ENCODE results near the gene TPBGL.

GRCh38 chr11:75275581-75275980, 35.0 kb downstream of the TPBGL start:
- TF ChIP-seq CTCF (conservative IDR thresholded peaks at IDR 0.05; ENCODE audit: low read depth, low read length) (no peak), EZH2 (IDR thresholded peaks at IDR 0.05; ENCODE audit: borderline replicate concordance, low read depth, low read length, poor library complexity, severe bottlenecking) (no peak)
